ENCODE data around the gene WDR59.
"Not testable (repeated sequence)": the region's sequence is repeated elsewhere in the genome, so short reads cannot be mapped to it uniquely, and the experiment has no call there.

WDR59 gene

GRCh38 chr16:75019007-75019406, 34.1 kb upstream of the WDR59 start:
- TF ChIP-seq, protein P1, sequence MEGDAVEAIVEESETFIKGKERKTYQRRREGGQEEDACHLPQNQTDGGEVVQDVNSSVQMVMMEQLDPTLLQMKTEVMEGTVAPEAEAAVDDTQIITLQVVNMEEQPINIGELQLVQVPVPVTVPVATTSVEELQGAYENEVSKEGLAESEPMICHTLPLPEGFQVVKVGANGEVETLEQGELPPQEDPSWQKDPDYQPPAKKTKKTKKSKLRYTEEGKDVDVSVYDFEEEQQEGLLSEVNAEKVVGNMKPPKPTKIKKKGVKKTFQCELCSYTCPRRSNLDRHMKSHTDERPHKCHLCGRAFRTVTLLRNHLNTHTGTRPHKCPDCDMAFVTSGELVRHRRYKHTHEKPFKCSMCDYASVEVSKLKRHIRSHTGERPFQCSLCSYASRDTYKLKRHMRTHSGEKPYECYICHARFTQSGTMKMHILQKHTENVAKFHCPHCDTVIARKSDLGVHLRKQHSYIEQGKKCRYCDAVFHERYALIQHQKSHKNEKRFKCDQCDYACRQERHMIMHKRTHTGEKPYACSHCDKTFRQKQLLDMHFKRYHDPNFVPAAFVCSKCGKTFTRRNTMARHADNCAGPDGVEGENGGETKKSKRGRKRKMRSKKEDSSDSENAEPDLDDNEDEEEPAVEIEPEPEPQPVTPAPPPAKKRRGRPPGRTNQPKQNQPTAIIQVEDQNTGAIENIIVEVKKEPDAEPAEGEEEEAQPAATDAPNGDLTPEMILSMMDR (IDR thresholded peaks at IDR 0.05; ENCODE audit: poor library complexity, severe bottlenecking): no peak
- Histone ChIP-seq H3K4me3 (ENCODE audit: severe bottlenecking) (no peak overlapping the region), H3K9me3 (ENCODE audit: severe bottlenecking) (peaks cover 15% of the 10 kb centered on the region), H3K36me3 (ENCODE audit: low read depth) (peaks cover 6% of the 10 kb centered on the region; the same call in 1 of the 2 replicates), H3K27ac (ENCODE audit: poor library complexity, severe bottlenecking) (no peak overlapping the region), H3K27me3 (ENCODE audit: insufficient read depth, poor library complexity, severe bottlenecking) (no peaks in the 10 kb centered on the region), H3K4me1 (ENCODE audit: insufficient read depth, poor library complexity, severe bottlenecking) (peaks cover 33% of the 10 kb centered on the region)
- no peak for DNase-seq (ENCODE audit: low spot score)
- ATAC-seq (ENCODE audit: low read depth): no peak

DNA sequence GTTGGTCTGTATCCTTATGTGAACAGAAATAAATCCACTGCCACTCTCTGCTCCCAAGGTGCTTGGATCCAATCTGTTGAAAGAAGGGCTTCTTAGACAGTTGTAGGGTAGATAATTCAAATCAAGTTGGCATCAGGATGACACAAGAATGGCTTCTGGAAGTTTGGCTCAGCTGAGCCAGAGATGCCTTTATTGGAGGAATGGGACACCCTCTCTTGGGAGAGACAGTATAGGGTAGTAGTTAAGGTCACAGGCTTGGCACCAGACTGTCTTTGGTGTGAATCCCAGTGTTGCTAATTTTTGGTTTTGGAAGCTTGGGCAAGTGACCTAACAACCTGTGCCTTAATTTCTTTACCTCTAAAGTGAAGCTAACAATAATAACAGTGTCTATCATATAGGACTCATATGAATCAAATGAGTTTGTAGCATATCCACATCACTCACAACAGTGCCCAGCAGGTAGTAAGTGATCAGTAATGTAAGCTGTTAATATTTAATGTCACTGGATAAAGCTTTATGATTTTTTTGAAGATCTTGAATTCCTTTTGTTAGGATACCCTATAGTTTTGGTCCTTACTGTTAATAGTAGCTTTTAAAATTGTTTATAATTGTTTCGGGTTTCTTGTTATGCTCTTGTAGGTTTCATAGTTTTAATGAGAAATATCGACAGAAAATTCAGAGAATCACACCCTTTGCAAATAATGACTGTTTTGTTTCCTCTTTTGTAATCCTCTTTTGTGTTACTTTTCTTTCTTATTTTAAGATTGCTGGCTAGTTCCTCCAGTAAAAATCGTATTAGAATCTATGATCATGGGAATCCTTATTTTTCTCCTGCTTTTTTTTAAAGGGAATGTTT, 33.0 kb upstream of the WDR59 start:
- H3K27me3 ChIP-seq (ENCODE audit: insufficient read depth, poor library complexity, severe bottlenecking): no peaks in the 10 kb centered on the region
- no peak for ATAC-seq (ENCODE audit: low read depth)
- no peak overlapping the region for H3K27ac ChIP-seq (ENCODE audit: poor library complexity, severe bottlenecking)
- H3K4me1 ChIP-seq (ENCODE audit: insufficient read depth, poor library complexity, severe bottlenecking): peaks cover 36% of the 10 kb centered on the region
- DNase-seq (ENCODE audit: low spot score): no peak
- H3K4me3 ChIP-seq (ENCODE audit: severe bottlenecking): no peak overlapping the region
- peaks cover 6% of the 10 kb centered on the region; the same call in 1 of the 2 replicates for H3K36me3 ChIP-seq (ENCODE audit: low read depth)
- TF ChIP-seq, protein P1 (IDR thresholded peaks at IDR 0.05; ENCODE audit: poor library complexity, severe bottlenecking): no peak
- peaks cover 15% of the 10 kb centered on the region for H3K9me3 ChIP-seq (ENCODE audit: severe bottlenecking)

- not testable (repeated sequence) for H3K27me3 ChIP-seq (ENCODE audit: insufficient read depth, poor library complexity, severe bottlenecking); DNase-seq (ENCODE audit: low spot score); H3K4me3 ChIP-seq (ENCODE audit: severe bottlenecking); ATAC-seq (ENCODE audit: low read depth); H3K9me3 ChIP-seq (ENCODE audit: severe bottlenecking); H3K36me3 ChIP-seq (ENCODE audit: low read depth); H3K27ac ChIP-seq (ENCODE audit: poor library complexity, severe bottlenecking)
- peaks cover 45% of the 10 kb centered on the region for H3K4me1 ChIP-seq (ENCODE audit: insufficient read depth, poor library complexity, severe bottlenecking)
Observed at GRCh38 chr16:75016451-75017081, 31.6 kb upstream of the WDR59 start.

DNA sequence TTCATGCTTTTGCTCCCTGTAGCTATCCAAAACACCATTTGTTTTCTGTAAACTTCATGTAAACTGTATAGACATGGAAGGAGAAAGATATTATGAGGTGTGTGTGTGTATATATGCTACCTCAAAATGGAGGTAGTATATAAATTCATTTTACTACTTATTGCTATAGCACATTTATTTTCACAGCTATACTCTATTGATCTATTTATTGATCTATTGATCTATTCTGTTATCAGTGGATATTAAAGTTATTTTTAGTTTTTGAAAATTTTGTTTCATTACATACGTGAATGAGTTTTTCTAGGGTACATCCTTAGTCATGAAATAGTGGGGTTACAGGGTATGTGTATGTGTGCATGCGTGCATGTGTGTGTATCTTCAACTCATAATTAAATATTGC, 29.4 kb upstream of the WDR59 start:
- Histone ChIP-seq H3K36me3 (ENCODE audit: low read depth) (no peaks in the 10 kb centered on the region; the same call in none of the 2 replicates), H3K4me1 (ENCODE audit: insufficient read depth, poor library complexity, severe bottlenecking) (peaks cover 54% of the 10 kb centered on the region), H3K4me3 (ENCODE audit: severe bottlenecking) (no peak overlapping the region), H3K27me3 (ENCODE audit: insufficient read depth, poor library complexity, severe bottlenecking) (no peaks in the 10 kb centered on the region), H3K9me3 (ENCODE audit: severe bottlenecking) (no peaks in the 10 kb centered on the region), H3K27ac (ENCODE audit: poor library complexity, severe bottlenecking) (no peak overlapping the region)
- TF ChIP-seq, protein P1 (IDR thresholded peaks at IDR 0.05; ENCODE audit: poor library complexity, severe bottlenecking): no peak
- DNase-seq (ENCODE audit: low spot score) (no peak), ATAC-seq (ENCODE audit: low read depth) (no peak)

GRCh38 chr16:75013123-75013522, 28.2 kb upstream of the WDR59 start:
- H3K36me3 ChIP-seq (ENCODE audit: low read depth); H3K27me3 ChIP-seq (ENCODE audit: insufficient read depth, poor library complexity, severe bottlenecking); H3K4me3 ChIP-seq (ENCODE audit: severe bottlenecking); ATAC-seq (ENCODE audit: low read depth); H3K9me3 ChIP-seq (ENCODE audit: severe bottlenecking); DNase-seq (ENCODE audit: low spot score): not testable (repeated sequence)
- H3K27ac ChIP-seq (ENCODE audit: poor library complexity, severe bottlenecking): peak overlapping the region; percentile 83
- H3K4me1 ChIP-seq (ENCODE audit: insufficient read depth, poor library complexity, severe bottlenecking): peaks cover 43% of the 10 kb centered on the region
